ENCODE measurements around the gene TASP1. TPM values are rescaled to one million over a fixed set of nuclear protein-coding genes. Genes with fewer than 3 reads are reported as not detected.

TASP1 gene
- total RNA-seq, 1 donor from 2014 or later, result 9.0 TPM

DNA sequence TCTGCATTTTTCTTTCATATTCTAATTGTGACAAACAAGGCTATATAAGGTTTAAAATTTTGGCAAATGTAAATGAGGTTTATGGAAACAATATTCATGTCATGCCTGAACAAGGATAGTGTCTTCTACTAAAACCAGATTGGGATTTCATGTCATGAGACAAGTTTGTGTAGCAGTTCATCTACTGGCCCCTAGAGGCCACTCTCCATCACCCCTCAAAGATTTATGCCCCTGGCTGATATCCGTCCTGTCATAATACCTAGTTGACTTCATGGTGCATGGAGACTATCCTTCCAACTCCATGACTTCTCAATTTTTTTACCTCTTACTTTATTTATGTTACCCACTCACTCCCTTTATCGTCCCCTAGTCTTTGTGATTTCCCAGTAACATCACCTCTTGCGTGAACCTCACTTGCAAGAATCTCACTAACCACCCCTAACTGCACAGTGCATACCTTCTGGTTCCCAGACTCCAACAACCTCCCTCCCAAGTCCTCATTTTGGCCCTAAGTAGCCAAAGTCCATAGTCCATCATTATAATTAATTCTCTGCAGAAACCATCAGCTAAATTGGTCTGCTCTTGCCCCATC is 179.8 kb downstream of the TASP1 start:
- Mint-ChIP-seq H3K9me3 (ENCODE audit: unreplicated experiment) (no peaks in the 10 kb centered on the region), H3K27ac (ENCODE audit: unreplicated experiment) (no peak overlapping the region), H3K4me1 (ENCODE audit: unreplicated experiment) (peaks cover 20% of the 10 kb centered on the region), H3K27me3 (ENCODE audit: unreplicated experiment) (no peaks in the 10 kb centered on the region), H3K4me3 (ENCODE audit: unreplicated experiment) (no peak overlapping the region), H3K36me3 (ENCODE audit: unreplicated experiment) (peaks cover 3% of the 10 kb centered on the region)
- peak; percentile 65 for TF ChIP-seq CTCF (IDR thresholded peaks at IDR 0.05)
- DNase-seq (ENCODE audit: extremely low spot score, unreplicated experiment), result no peak

DNA sequence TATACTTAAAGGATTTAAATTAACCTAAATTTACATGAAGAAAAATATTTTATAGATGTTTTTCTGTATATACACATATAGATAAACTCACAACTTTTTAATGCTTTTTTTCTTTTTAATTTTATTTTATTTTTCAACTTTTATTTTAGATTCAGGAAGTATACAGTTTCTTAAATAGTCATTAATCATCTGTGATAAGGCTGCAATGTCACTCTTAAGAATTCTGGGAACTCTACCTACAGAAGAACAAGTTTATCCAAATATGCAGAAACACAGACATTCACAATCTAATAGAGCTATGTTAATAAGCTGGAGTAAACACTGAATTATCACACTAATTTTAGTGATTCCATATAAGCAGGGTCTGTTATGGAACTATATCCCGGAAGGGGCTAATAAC is 181.2 kb downstream of the TASP1 start:
- Mint-ChIP-seq H3K27ac (ENCODE audit: unreplicated experiment) (no peak overlapping the region), H3K9me3 (ENCODE audit: unreplicated experiment) (no peaks in the 10 kb centered on the region), H3K4me3 (ENCODE audit: unreplicated experiment) (no peak overlapping the region), H3K36me3 (ENCODE audit: unreplicated experiment) (peaks cover 3% of the 10 kb centered on the region), H3K27me3 (ENCODE audit: unreplicated experiment) (no peaks in the 10 kb centered on the region), H3K4me1 (ENCODE audit: unreplicated experiment) (peaks cover 24% of the 10 kb centered on the region)
- DNase-seq (ENCODE audit: extremely low spot score, unreplicated experiment), result no peak
- TF ChIP-seq CTCF (IDR thresholded peaks at IDR 0.05), result no peak

DNA sequence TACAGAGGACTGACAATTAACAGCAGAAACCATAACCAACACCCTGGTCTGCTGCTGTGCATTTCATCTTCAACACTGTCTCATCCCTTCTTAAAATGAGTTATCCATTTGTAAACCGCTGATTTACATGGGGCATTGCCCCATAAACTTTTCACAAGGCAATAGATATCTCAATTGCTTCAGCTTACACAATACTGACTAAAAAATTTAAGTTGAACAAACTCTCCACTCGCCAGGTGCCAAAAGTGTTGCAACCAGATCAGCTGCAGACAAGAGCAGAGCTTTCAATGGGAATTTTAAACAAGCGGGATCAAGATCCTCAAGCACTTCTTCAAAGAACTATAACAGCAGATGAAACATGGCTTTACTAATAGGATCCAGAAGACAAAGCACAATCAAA is 183.0 kb downstream of the TASP1 start:
- Mint-ChIP-seq H3K27ac (ENCODE audit: unreplicated experiment) (no peak overlapping the region), H3K4me3 (ENCODE audit: unreplicated experiment) (no peak overlapping the region), H3K36me3 (ENCODE audit: unreplicated experiment) (peaks cover 5% of the 10 kb centered on the region), H3K4me1 (ENCODE audit: unreplicated experiment) (peaks cover 24% of the 10 kb centered on the region), H3K9me3 (ENCODE audit: unreplicated experiment) (no peaks in the 10 kb centered on the region), H3K27me3 (ENCODE audit: unreplicated experiment) (no peaks in the 10 kb centered on the region)
- TF ChIP-seq CTCF (IDR thresholded peaks at IDR 0.05), result no peak
- no peak for DNase-seq (ENCODE audit: extremely low spot score, unreplicated experiment)

GRCh38 chr20:13453367-13453766 is 185.4 kb downstream of the TASP1 start:
- no peak overlapping the region for H3K27ac Mint-ChIP-seq (ENCODE audit: unreplicated experiment)
- H3K4me3 Mint-ChIP-seq (ENCODE audit: unreplicated experiment), result no peak overlapping the region
- DNase-seq (ENCODE audit: extremely low spot score, unreplicated experiment), result no peak
- peaks cover 7% of the 10 kb centered on the region for H3K36me3 Mint-ChIP-seq (ENCODE audit: unreplicated experiment)
- H3K27me3 Mint-ChIP-seq (ENCODE audit: unreplicated experiment), result no peaks in the 10 kb centered on the region
- no peaks in the 10 kb centered on the region for H3K9me3 Mint-ChIP-seq (ENCODE audit: unreplicated experiment)
- peaks cover 24% of the 10 kb centered on the region for H3K4me1 Mint-ChIP-seq (ENCODE audit: unreplicated experiment)
- TF ChIP-seq CTCF (IDR thresholded peaks at IDR 0.05), result no peak

DNA sequence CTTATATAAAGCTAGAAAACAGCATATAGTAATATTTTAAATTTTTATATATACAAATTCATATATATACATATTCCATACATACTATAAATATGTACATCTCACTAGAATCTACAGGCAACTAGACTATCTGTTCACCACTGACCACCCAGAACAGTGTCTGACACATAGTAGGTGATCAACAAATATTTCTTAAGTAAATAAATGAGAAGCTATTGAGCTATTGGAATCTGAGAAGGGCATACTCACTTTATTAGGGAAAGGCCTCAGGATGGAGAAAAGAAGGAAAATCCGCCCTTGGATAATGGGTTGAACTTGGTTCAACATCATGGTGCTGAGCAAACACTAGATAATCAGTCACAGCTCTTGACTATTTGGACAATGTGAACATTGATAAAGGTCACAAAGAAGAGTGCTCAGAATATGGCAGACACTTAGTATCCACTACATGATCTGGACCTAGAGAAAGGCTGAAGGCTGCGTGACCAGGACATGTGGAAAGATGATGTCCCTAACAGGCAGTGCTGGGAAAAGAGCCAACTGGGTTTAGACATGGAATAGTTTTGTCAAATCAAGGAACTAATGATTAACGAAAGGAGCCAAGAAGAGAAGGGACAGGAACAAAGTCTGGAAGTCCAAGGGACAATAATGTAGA is 186.1 kb downstream of the TASP1 start:
- no peaks in the 10 kb centered on the region for H3K27me3 Mint-ChIP-seq (ENCODE audit: unreplicated experiment)
- no peak overlapping the region for H3K27ac Mint-ChIP-seq (ENCODE audit: unreplicated experiment)
- TF ChIP-seq CTCF (IDR thresholded peaks at IDR 0.05), result no peak
- peaks cover 24% of the 10 kb centered on the region for H3K4me1 Mint-ChIP-seq (ENCODE audit: unreplicated experiment)
- DNase-seq (ENCODE audit: extremely low spot score, unreplicated experiment), result no peak
- no peak overlapping the region for H3K4me3 Mint-ChIP-seq (ENCODE audit: unreplicated experiment)
- peaks cover 7% of the 10 kb centered on the region for H3K36me3 Mint-ChIP-seq (ENCODE audit: unreplicated experiment)
- H3K9me3 Mint-ChIP-seq (ENCODE audit: unreplicated experiment), result no peaks in the 10 kb centered on the region
